Keratinocyte (primary cell): ENCODE measurements around the gene ASTN2. TPM values are rescaled to one million over a fixed set of nuclear protein-coding genes. Genes with fewer than 3 reads are reported as not detected.

Experiments used
- DNase-seq: peaks from one replicate; pipeline ENCODE4 v3.0.0-alpha.2; 2011; ENCODE audit warnings: low read depth, missing footprints, low spot score
- FAIRE-seq: peaks from 2 replicates; lab custom pipeline; 2011; peaks lifted over from hg19 to GRCh38; lab: Jason Lieb, UNC
- H2AFZ ChIP-seq: 2 replicates; pipeline ENCODE4 v1.6.0; 2012; ENCODE audit warnings: low read length, control low read depth, inconsistent platforms; ENCODE audit not compliant: control insufficient read depth
- H3K27ac ChIP-seq: 2 replicates; pipeline ENCODE4 v1.5.1; 2011; ENCODE audit warnings: low read length; ENCODE audit not compliant: control insufficient read depth, insufficient read depth
- H3K27me3 ChIP-seq: 3 replicates; pipeline ENCODE4 v1.6.0; 2011; ENCODE audit warnings: low read length; ENCODE audit not compliant: control insufficient read depth, insufficient read depth; ENCODE audit errors: extremely low read depth
- H3K36me3 ChIP-seq, 2 experiments: 2 replicates in 1 of 2; 3 replicates in 1 of 2; pipeline ENCODE4 v1.5.1; 2011; ENCODE audit warnings: low read length in 2 of 2, mild to moderate bottlenecking in 1 of 2; ENCODE audit not compliant: control insufficient read depth in 2 of 2, insufficient read depth in 2 of 2; ENCODE audit errors: extremely low read depth in 1 of 2
- H3K4me1 ChIP-seq: 3 replicates; pipeline ENCODE4 v1.5.1; 2011; ENCODE audit warnings: low read length; ENCODE audit not compliant: control insufficient read depth, insufficient read depth; ENCODE audit errors: extremely low read depth
- H3K4me2 ChIP-seq: 3 replicates; pipeline ENCODE4 v1.6.0; 2011; ENCODE audit warnings: low read depth, low read length; ENCODE audit not compliant: control insufficient read depth, insufficient read depth; ENCODE audit errors: extremely low read depth
- H3K4me3 ChIP-seq, 3 experiments: fragments of 200-600 bp in 1 of 3; sonication (generic) in 1 of 3; 2 replicates in 2 of 3; 3 replicates in 1 of 3; pipeline ENCODE4 v1.5.1; 2011 to 2016; ENCODE audit warnings: low read length in 3 of 3, mild to moderate bottlenecking in 3 of 3, control low read depth in 2 of 3, inconsistent platforms in 1 of 3, low read depth in 1 of 3, mixed read lengths in 1 of 3, mixed run types in 1 of 3, moderate library complexity in 1 of 3; ENCODE audit not compliant: control insufficient read depth in 2 of 3, insufficient read depth in 2 of 3; ENCODE audit errors: extremely low read depth in 1 of 3
- H3K79me2 ChIP-seq: 2 replicates; pipeline ENCODE4 v1.6.0; 2012; ENCODE audit warnings: low read length; ENCODE audit not compliant: control insufficient read depth, insufficient read depth
- H3K9ac ChIP-seq: 3 replicates; pipeline ENCODE4 v1.6.0; 2011; ENCODE audit warnings: low read length; ENCODE audit not compliant: control insufficient read depth, insufficient read depth; ENCODE audit errors: extremely low read depth
- H3K9me1 ChIP-seq: 3 replicates; pipeline ENCODE4 v1.6.0; 2011; ENCODE audit warnings: low read length; ENCODE audit not compliant: control insufficient read depth, insufficient read depth; ENCODE audit errors: extremely low read depth
- H3K9me3 ChIP-seq: 2 replicates; pipeline ENCODE4 v1.5.1; 2012; ENCODE audit warnings: low read depth, low read length; ENCODE audit not compliant: control insufficient read depth
- H4K20me1 ChIP-seq: 3 replicates; pipeline ENCODE4 v1.6.0; 2011; ENCODE audit warnings: low read length; ENCODE audit not compliant: control insufficient read depth, insufficient read depth; ENCODE audit errors: extremely low read depth
- EZH2 ChIP-seq: IDR thresholded peaks from one replicate; pipeline ENCODE4 v1.6.1; 2012; ENCODE audit warnings: inconsistent platforms, mild to moderate bottlenecking, low read length, moderate library complexity
- dilution Hi-C: fragments of 300-500 bp; cut with MboI; formaldehyde crosslinking; loops from one replicate; pipeline ENCODE4 v1.7.0; 2020; ENCODE audit warnings: low sequenced_read_pairs; ENCODE audit not compliant: extremely low pct_ligation_motif_present
- polyA plus RNA-seq, 5 experiments: library from polyadenylated mRNA; depleted of rRNA in 3 of 5; stranded (reverse) in 3 of 5; stranded (forward) in 1 of 5; unstranded in 1 of 5; fragments of >200 nt; gene quantifications; 1 replicate in 1 of 5; 2 replicates in 3 of 5; 3 replicates in 1 of 5; pipeline versions ENCODE4 v1.2.1 to v1.2.3, GENCODE V29; 2011 to 2012; ENCODE audit warnings: missing spikeins in 2 of 5, low read depth in 1 of 5, low replicate concordance in 1 of 5
- TF ChIP-seq, protein P1 (sequence below), 3 experiments: IDR thresholded peaks in 1 of 3; conservative IDR thresholded peaks in 1 of 3; optimal IDR thresholded peaks in 1 of 3; 2 replicates in 2 of 3; 3 replicates in 1 of 3; pipeline versions ENCODE3 to v1.5.1; 2011; ENCODE audit warnings: low read length in 3 of 3, mild to moderate bottlenecking in 3 of 3, moderate library complexity in 2 of 3, control low read depth in 1 of 3, inconsistent platforms in 1 of 3; ENCODE audit not compliant: insufficient read depth in 2 of 3; ENCODE audit errors: extremely low read depth in 1 of 3

ASTN2 gene
- polyA plus RNA-seq, 1 donor (not counting 4 experiments of a cell fraction or from before 2014, with no cell fraction given), result 0.31 TPM

DNA sequence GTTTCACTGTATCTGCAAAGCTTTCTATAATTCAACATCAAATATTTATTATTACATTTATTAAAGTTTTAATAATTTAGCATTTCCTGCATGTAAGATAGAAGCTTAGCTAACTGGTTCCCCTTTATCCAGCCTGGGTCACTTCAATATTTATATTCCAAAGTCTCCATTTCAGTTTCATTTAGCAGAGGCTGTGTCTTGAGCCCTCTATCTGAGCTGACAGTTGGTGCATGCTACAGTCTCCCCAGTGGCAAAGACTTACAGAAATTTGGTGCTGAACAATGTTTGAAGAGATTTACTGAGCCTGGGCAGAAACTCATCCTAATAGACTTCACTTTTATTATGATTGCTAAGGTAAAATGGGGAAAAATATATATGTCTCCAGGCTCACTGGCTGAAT lies 448.7 kb downstream of the ASTN2 start:
- Histone ChIP-seq H3K9me1 (no peaks in the 10 kb centered on the region), H3K27ac (no peak overlapping the region), H3K9ac (no peak overlapping the region), H3K4me3 (no peak overlapping the region), H4K20me1 (no peaks in the 10 kb centered on the region), H3K4me1 (no peaks in the 10 kb centered on the region), H3K9me3 (no peaks in the 10 kb centered on the region), H2AFZ (no peak overlapping the region), H3K36me3 (no peaks in the 10 kb centered on the region), H3K27me3 (no peaks in the 10 kb centered on the region), H3K4me2 (no peak overlapping the region), H3K79me2 (no peaks in the 10 kb centered on the region)
- no peak for DNase-seq
- dilution Hi-C loops, result no loop called here
- no peak for TF ChIP-seq EZH2
- TF ChIP-seq, protein P1, sequence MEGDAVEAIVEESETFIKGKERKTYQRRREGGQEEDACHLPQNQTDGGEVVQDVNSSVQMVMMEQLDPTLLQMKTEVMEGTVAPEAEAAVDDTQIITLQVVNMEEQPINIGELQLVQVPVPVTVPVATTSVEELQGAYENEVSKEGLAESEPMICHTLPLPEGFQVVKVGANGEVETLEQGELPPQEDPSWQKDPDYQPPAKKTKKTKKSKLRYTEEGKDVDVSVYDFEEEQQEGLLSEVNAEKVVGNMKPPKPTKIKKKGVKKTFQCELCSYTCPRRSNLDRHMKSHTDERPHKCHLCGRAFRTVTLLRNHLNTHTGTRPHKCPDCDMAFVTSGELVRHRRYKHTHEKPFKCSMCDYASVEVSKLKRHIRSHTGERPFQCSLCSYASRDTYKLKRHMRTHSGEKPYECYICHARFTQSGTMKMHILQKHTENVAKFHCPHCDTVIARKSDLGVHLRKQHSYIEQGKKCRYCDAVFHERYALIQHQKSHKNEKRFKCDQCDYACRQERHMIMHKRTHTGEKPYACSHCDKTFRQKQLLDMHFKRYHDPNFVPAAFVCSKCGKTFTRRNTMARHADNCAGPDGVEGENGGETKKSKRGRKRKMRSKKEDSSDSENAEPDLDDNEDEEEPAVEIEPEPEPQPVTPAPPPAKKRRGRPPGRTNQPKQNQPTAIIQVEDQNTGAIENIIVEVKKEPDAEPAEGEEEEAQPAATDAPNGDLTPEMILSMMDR (optimal IDR thresholded peaks at IDR 0.05 in 1 of 3, IDR thresholded peaks at IDR 0.05 in 1 of 3, conservative IDR thresholded peaks at IDR 0.05 in 1 of 3; ENCODE audit: extremely low read depth in 1 of 3, insufficient read depth in 2 of 3, low read length in 3 of 3), result no peak
- FAIRE-seq, result no peak

DNA sequence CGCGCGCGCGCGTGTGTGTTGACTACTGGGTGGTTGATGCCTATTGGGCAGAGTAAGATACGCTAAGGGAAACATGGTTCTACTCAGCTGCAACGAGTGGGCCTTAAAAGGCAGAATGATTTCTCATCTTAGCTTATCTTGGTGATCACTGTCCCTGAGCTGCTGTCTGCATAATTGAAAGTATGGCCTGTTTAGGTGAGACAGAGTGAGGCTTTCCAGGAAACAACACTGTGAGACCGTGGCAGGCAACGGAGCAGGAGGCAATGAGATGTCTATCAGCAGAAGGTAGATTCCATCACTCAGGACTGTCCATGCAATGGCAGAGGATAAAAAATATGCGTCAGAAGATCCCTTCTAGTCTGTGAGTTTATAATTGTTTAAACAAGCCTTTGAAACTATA lies 450.6 kb downstream of the ASTN2 start:
- Histone ChIP-seq H3K4me2 (no peak overlapping the region), H3K79me2 (no peaks in the 10 kb centered on the region), H4K20me1 (no peaks in the 10 kb centered on the region), H3K9me1 (no peaks in the 10 kb centered on the region), H3K27me3 (no peaks in the 10 kb centered on the region), H3K4me3 (no peak overlapping the region), H3K36me3 (no peaks in the 10 kb centered on the region), H3K27ac (no peak overlapping the region), H3K9me3 (no peaks in the 10 kb centered on the region), H3K9ac (no peak overlapping the region), H3K4me1 (no peaks in the 10 kb centered on the region), H2AFZ (no peak overlapping the region)
- dilution Hi-C loops, result no loop called here
- TF ChIP-seq, protein P1 (optimal IDR thresholded peaks at IDR 0.05 in 1 of 3, IDR thresholded peaks at IDR 0.05 in 1 of 3, conservative IDR thresholded peaks at IDR 0.05 in 1 of 3; ENCODE audit: extremely low read depth in 1 of 3, insufficient read depth in 2 of 3, low read length in 3 of 3), result no peak
- TF ChIP-seq EZH2, result no peak
- no peak for FAIRE-seq
- DNase-seq, result no peak
